ENCODE results near the gene DPF3. TPM values are rescaled to one million over a fixed set of nuclear protein-coding genes. Genes with fewer than 3 reads are reported as not detected.

Gene DPF3
- total RNA-seq, 1 experiment from 2014 or later: not detected

GRCh38 chr14:72686832-72687231 lies 207.1 kb downstream of the DPF3 start:
- ChIA-PET CTCF (no interaction called here), POLR2A (no interaction called here)
- BruUV-seq (replicated peaks): no TSS peak
- Histone ChIP-seq H3K4me3 (ENCODE audit: low read depth in 2 of 2, low read length in 2 of 2) (no peak overlapping the region), H3K27ac (ENCODE audit: low read length) (no peak overlapping the region), H3K36me3 (ENCODE audit: control insufficient read depth, insufficient read depth, low read length) (no peaks in the 10 kb centered on the region), H3K9me3 (ENCODE audit: control insufficient read depth, insufficient read depth, low read depth, low read length) (no peaks in the 10 kb centered on the region), H3K27me3 (ENCODE audit: control insufficient read depth, insufficient read depth, low read length) (no peaks in the 10 kb centered on the region), H3K4me1 (ENCODE audit: control insufficient read depth, insufficient read depth, low read length) (no peaks in the 10 kb centered on the region)
- DNase-seq (ENCODE audit: low read depth, low spot score) (no peak), ATAC-seq (no peak)
- in situ Hi-C loops (cut with HindIII; ENCODE audit: low pct_unique_long_range_greater_than_20kb, low sequenced_read_pairs) (no loop called here), intact Hi-C loops (cut with micrococcal nuclease; ENCODE audit: unreplicated experiment) (no loop called here)
- TF ChIP-seq CTCF (IDR thresholded peaks at IDR 0.05) (no peak), REST (IDR thresholded peaks at IDR 0.05; ENCODE audit: insufficient read depth in 1 of 2, low read depth in 2 of 2, low read length in 1 of 2) (no peak), TCF7L2 (IDR thresholded peaks at IDR 0.05; ENCODE audit: low read depth, low read length) (no peak), POLR2AphosphoS5 (IDR thresholded peaks at IDR 0.05; ENCODE audit: low read depth, low read length) (no peak), SIN3A (IDR thresholded peaks at IDR 0.05; ENCODE audit: borderline replicate concordance, insufficient read depth, low read depth, low read length) (no peak)

- no peak for TF ChIP-seq TCF7L2 (IDR thresholded peaks at IDR 0.05; ENCODE audit: low read depth, low read length)
- TF ChIP-seq POLR2AphosphoS5 (IDR thresholded peaks at IDR 0.05; ENCODE audit: low read depth, low read length): no peak
- TF ChIP-seq CTCF (IDR thresholded peaks at IDR 0.05): no peak
- no peak for TF ChIP-seq SIN3A (IDR thresholded peaks at IDR 0.05; ENCODE audit: borderline replicate concordance, insufficient read depth, low read depth, low read length)
- no peak for TF ChIP-seq REST (IDR thresholded peaks at IDR 0.05; ENCODE audit: insufficient read depth in 1 of 2, low read depth in 2 of 2, low read length in 1 of 2)
- no peaks in the 10 kb centered on the region for H3K9me3 ChIP-seq (ENCODE audit: control insufficient read depth, insufficient read depth, low read depth, low read length)
- H3K27ac ChIP-seq (ENCODE audit: low read length): no peak overlapping the region
- DNase-seq (ENCODE audit: low read depth, low spot score): no peak
- H3K36me3 ChIP-seq (ENCODE audit: control insufficient read depth, insufficient read depth, low read length): no peaks in the 10 kb centered on the region
- H3K4me1 ChIP-seq (ENCODE audit: control insufficient read depth, insufficient read depth, low read length): no peaks in the 10 kb centered on the region
- in situ Hi-C loops (cut with HindIII; ENCODE audit: low pct_unique_long_range_greater_than_20kb, low sequenced_read_pairs) (no loop called here), intact Hi-C loops (cut with micrococcal nuclease; ENCODE audit: unreplicated experiment) (no loop called here)
- no peak overlapping the region for H3K4me3 ChIP-seq (ENCODE audit: low read depth in 2 of 2, low read length in 2 of 2)
- POLR2A ChIA-PET: no interaction called here
- no peak for ATAC-seq
- BruUV-seq (replicated peaks): no TSS peak
- no peaks in the 10 kb centered on the region for H3K27me3 ChIP-seq (ENCODE audit: control insufficient read depth, insufficient read depth, low read length)
- CTCF ChIA-PET: no interaction called here
Observed at GRCh38 chr14:72686101-72686500, 207.8 kb downstream of the DPF3 start.
